Measurements from ENCODE around the gene STKLD1. TPM values are rescaled to one million over a fixed set of nuclear protein-coding genes. Genes with fewer than 3 reads are reported as not detected.

STKLD1 gene
- total and polyA plus RNA-seq, 9 of the 15 experiments (the other 6 are each of a cell fraction or from before 2014, with no cell fraction given), result 0.10 to 0.65 (median 0.33) TPM; not detected in 2

DNA sequence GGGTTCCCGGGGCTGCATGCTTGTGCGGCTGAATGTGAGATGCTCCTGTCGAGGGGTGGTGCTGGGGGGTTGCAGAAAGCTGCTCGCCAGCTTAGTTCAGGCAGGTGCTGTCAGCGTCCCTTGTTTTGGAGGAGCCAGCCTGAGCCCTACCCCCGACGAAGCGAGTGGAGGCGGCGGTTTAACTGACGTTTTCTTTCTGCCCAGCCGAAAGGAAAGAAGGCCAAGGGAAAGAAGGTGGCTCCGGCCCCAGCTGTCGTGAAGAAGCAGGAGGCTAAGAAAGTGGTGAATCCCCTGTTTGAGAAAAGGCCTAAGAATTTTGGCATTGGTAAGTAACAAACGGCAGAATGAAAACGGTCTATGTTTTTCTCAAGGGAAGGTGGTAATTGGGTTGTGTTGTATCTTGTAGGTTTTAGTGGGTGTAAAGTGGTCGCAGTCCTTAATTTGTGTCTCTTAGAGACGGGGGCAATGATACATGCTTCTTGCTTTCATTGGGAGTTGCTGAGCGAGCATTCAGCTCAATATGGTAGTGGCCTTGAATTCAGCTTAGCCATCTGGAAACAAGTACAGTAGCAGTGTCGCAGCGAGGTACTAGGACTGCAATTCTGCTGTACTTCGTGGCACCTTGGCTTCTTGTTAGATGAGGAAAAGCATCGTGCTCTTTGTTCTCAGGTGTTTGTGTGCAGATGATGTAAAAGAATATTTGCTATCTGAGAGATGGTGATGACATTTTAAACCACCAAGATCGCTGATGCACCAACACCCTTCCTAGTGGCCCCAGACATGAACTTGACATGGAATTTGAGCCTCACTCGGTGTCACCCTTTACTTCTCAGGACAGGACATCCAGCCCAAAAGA is 27.2 kb upstream of the STKLD1 start (continued):
- TF ChIP-seq HBP1 (CRISPR knock-in tag; IDR thresholded peaks at IDR 0.05) (0 out of 2 replicates have a peak, but pooled peaks have one; percentile 60), ZBTB8A (IDR thresholded peaks at IDR 0.05; ENCODE audit: partially characterized antibody) (no peak), CBX2 (IDR thresholded peaks at IDR 0.05; ENCODE audit: insufficient read depth, low read length, poor library complexity, severe bottlenecking) (no peak), BRF2 (IDR thresholded peaks at IDR 0.05; ENCODE audit: borderline replicate concordance, insufficient read depth, insufficient read length) (no peak), XRCC3 (IDR thresholded peaks at IDR 0.05) (no peak), ZNF197 (CRISPR knock-in tag; IDR thresholded peaks at IDR 0.05; ENCODE audit: low read depth) (no peak), RBM25 (IDR thresholded peaks at IDR 0.05; ENCODE audit: low read depth, low read length, severe bottlenecking) (no peak), FUS (optimal IDR thresholded peaks at IDR 0.05; ENCODE audit: low read depth, low read length) (no peak), GABPA (tag; conservative IDR thresholded peaks at IDR 0.05; ENCODE audit: low read depth) (0 out of 2 replicates have a peak, but pooled peaks have one; percentile 1), HEY1 (CRISPR knock-in tag; IDR thresholded peaks at IDR 0.05; ENCODE audit: borderline replicate concordance) (no peak), NRF1 (conservative IDR thresholded peaks at IDR 0.05 in 1 of 2, IDR thresholded peaks at IDR 0.05 in 1 of 2) (no peak), MAFG (tag; conservative IDR thresholded peaks at IDR 0.05) (no peak), ILF3 (IDR thresholded peaks at IDR 0.05; ENCODE audit: borderline replicate concordance) (peak; percentile 51; the same call in 1 of the 2 replicates), CCNT2 (IDR thresholded peaks at IDR 0.05; ENCODE audit: borderline replicate concordance, extremely low read depth, insufficient read length, low read depth, low read length) (no peak), TSC22D4 (tag; IDR thresholded peaks at IDR 0.05) (no peak), ZNF696 (CRISPR knock-in tag; conservative IDR thresholded peaks at IDR 0.05) (no peak), ZNF212 (CRISPR knock-in tag; IDR thresholded peaks at IDR 0.05) (no peak), COPS2 (conservative IDR thresholded peaks at IDR 0.05) (no peak), PHF21A (IDR thresholded peaks at IDR 0.05; ENCODE audit: borderline replicate concordance, low read depth) (no peak)
- TF ChIP-seq, protein P1, sequence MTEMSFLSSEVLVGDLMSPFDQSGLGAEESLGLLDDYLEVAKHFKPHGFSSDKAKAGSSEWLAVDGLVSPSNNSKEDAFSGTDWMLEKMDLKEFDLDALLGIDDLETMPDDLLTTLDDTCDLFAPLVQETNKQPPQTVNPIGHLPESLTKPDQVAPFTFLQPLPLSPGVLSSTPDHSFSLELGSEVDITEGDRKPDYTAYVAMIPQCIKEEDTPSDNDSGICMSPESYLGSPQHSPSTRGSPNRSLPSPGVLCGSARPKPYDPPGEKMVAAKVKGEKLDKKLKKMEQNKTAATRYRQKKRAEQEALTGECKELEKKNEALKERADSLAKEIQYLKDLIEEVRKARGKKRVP (CRISPR knock-in tag; IDR thresholded peaks at IDR 0.05), result 0 out of 2 replicates have a peak, but pooled peaks have one; percentile 28
- TF ChIP-seq, protein P2, sequence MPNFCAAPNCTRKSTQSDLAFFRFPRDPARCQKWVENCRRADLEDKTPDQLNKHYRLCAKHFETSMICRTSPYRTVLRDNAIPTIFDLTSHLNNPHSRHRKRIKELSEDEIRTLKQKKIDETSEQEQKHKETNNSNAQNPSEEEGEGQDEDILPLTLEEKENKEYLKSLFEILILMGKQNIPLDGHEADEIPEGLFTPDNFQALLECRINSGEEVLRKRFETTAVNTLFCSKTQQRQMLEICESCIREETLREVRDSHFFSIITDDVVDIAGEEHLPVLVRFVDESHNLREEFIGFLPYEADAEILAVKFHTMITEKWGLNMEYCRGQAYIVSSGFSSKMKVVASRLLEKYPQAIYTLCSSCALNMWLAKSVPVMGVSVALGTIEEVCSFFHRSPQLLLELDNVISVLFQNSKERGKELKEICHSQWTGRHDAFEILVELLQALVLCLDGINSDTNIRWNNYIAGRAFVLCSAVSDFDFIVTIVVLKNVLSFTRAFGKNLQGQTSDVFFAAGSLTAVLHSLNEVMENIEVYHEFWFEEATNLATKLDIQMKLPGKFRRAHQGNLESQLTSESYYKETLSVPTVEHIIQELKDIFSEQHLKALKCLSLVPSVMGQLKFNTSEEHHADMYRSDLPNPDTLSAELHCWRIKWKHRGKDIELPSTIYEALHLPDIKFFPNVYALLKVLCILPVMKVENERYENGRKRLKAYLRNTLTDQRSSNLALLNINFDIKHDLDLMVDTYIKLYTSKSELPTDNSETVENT (CRISPR knock-in tag; IDR thresholded peaks at IDR 0.05), result no peak

All from K562 (cell line).